GM12878 (cell line): ENCODE data around the gene SLC24A4. TPM values are rescaled to one million over a fixed set of nuclear protein-coding genes. Genes with fewer than 3 reads are reported as not detected.

Experiments
- ATAC-seq: fragments of 200-7000 bp; cut with Tn5 transposase; 3 replicates; pipeline ENCODE4 v1.9.1; 2020; ENCODE audit warnings: mild to moderate bottlenecking, moderate library complexity
- BruUV-seq: library from RNA; stranded (reverse); fragments of 400-500 nt; replicated peaks from 2 replicates; lab custom pipeline; 2021; lab: Mats Ljungman, UMichigan
- CTCF ChIA-PET: fragments of 300-600 bp; sonication (Branson Sonifier 250); formaldehyde crosslinking; extraction: SDS; loops from one replicate; lab custom pipeline; 2021; ENCODE audit warnings: inconsistent platforms; lab: Yijun Ruan, JAX
- POLR2A ChIA-PET: fragments of 350-600 bp; formaldehyde crosslinking; extraction: SDS; loops from one replicate; lab custom pipeline; 2021; ENCODE audit warnings: inconsistent platforms; lab: Charles Lee
- RAD21 ChIA-PET: fragments of 300-600 bp; sonication (Branson Sonifier 250); formaldehyde crosslinking; loops from one replicate; lab custom pipeline; 2023; ENCODE audit warnings: antibody characterized with exemption; ENCODE audit not compliant: unreplicated experiment; lab: Charles Lee
- SMC1A ChIA-PET: fragments of 300-600 bp; sonication (Branson Sonifier 250); formaldehyde crosslinking; loops from one replicate; lab custom pipeline; 2023; ENCODE audit not compliant: unreplicated experiment, uncharacterized antibody; lab: Charles Lee
- DNase-seq: peaks from one replicate; pipeline ENCODE4 v3.0.0-alpha.2; 2011; ENCODE audit warnings: low read depth, low spot score
- FAIRE-seq: peaks from 3 replicates; lab custom pipeline; 2011; peaks lifted over from hg19 to GRCh38; lab: Jason Lieb, UNC
- H2AFZ ChIP-seq: 2 replicates; pipeline ENCODE4 v1.6.0; 2011; ENCODE audit warnings: low read depth, low read length, control low read depth; ENCODE audit not compliant: control insufficient read depth
- H3K27ac ChIP-seq: 2 replicates; pipeline ENCODE4 v1.5.1; 2011; ENCODE audit warnings: control low read depth; ENCODE audit not compliant: control insufficient read depth, insufficient read depth
- H3K27me3 ChIP-seq, 2 experiments: replicated peaks in 1 of 2; 2 replicates each; pipeline versions ENCODE4 v1.6.0 to v1.6.1; 2011; ENCODE audit warnings: low read length in 1 of 2; ENCODE audit not compliant: control insufficient read depth in 2 of 2, insufficient read depth in 2 of 2
- H3K36me3 ChIP-seq, 2 experiments: 2 replicates each; pipeline ENCODE4 v1.5.1; 2011; ENCODE audit warnings: low read length in 1 of 2; ENCODE audit not compliant: control insufficient read depth in 2 of 2, insufficient read depth in 2 of 2
- H3K4me1 ChIP-seq: 2 replicates; pipeline ENCODE4 v1.6.1; 2011; ENCODE audit warnings: mild to moderate bottlenecking, low read length, moderate library complexity, mixed read lengths; ENCODE audit not compliant: control insufficient read depth, insufficient read depth
- H3K4me2 ChIP-seq: 2 replicates; pipeline ENCODE4 v1.6.0; 2011; ENCODE audit warnings: control low read depth; ENCODE audit not compliant: control insufficient read depth, insufficient read depth
- H3K4me3 ChIP-seq: fragments of 200-600 bp; sonication (generic); 2 replicates; pipeline ENCODE4 v1.5.1; 2016
- H3K79me2 ChIP-seq: 2 replicates; pipeline ENCODE4 v1.6.0; 2011; ENCODE audit warnings: low read length; ENCODE audit not compliant: control insufficient read depth, insufficient read depth
- H3K9ac ChIP-seq: 2 replicates; pipeline ENCODE4 v1.8.0; 2011; ENCODE audit warnings: low read length, control low read depth, mixed read lengths; ENCODE audit not compliant: control insufficient read depth, insufficient read depth
- H3K9me3 ChIP-seq: replicated peaks from 3 replicates; pipeline ENCODE4 v1.5.1; 2011; ENCODE audit warnings: mild to moderate bottlenecking, low read length; ENCODE audit not compliant: control insufficient read depth, insufficient read depth
- H4K20me1 ChIP-seq: 2 replicates; pipeline ENCODE4 v1.6.0; 2011; ENCODE audit not compliant: control insufficient read depth, insufficient read depth
- CEBPB ChIP-seq, 2 experiments: fragments of 150-350 bp in 1 of 2; IDR thresholded peaks; 2 replicates each; pipeline ENCODE4 v1.6.1; 2012 to 2014; ENCODE audit warnings: low read depth in 2 of 2, low read length in 2 of 2, borderline replicate concordance in 1 of 2, inconsistent platforms in 1 of 2
- CHD1 ChIP-seq: IDR thresholded peaks from 2 replicates; pipeline ENCODE4 v1.6.1; 2012; ENCODE audit warnings: low read depth, low read length, improper control_type of control experiment
- HCFC1 ChIP-seq: fragments of 150-350 bp; IDR thresholded peaks from 2 replicates; pipeline ENCODE4 v1.6.1; 2014; ENCODE audit warnings: low read length
- HDAC6 ChIP-seq: fragments of 200-600 bp; sonication (generic); IDR thresholded peaks from one replicate; pipeline ENCODE4 v1.8.0; 2017; ENCODE audit warnings: antibody characterized with exemption; ENCODE audit not compliant: unreplicated experiment
- NR2F1 ChIP-seq: fragments of 450-650 bp; conservative IDR thresholded peaks from 2 replicates; pipeline ENCODE4 v1.6.1; 2017; ENCODE audit warnings: mild to moderate bottlenecking
- PKNOX1 ChIP-seq: fragments of 450-650 bp; IDR thresholded peaks from 2 replicates; pipeline ENCODE4 v1.6.1; 2016; ENCODE audit warnings: mild to moderate bottlenecking
- POU2F2 ChIP-seq: IDR thresholded peaks from 3 replicates; pipeline ENCODE4 v1.6.1; 2011; ENCODE audit warnings: low read depth, mild to moderate bottlenecking, low read length, borderline replicate concordance
- RUNX3 ChIP-seq: IDR thresholded peaks from 2 replicates; pipeline ENCODE4 v1.6.1; 2012; ENCODE audit warnings: low read length, inconsistent platforms
- SMC3 ChIP-seq: IDR thresholded peaks from 2 replicates; pipeline ENCODE4 v1.6.1; 2011; ENCODE audit warnings: low read length, improper control_type of control experiment, borderline replicate concordance
- STAT1 ChIP-seq: fragments of 450-650 bp; conservative IDR thresholded peaks from 2 replicates; pipeline ENCODE4 v1.6.1; 2014; ENCODE audit warnings: antibody characterized with exemption, mild to moderate bottlenecking
- TARDBP ChIP-seq: IDR thresholded peaks from 2 replicates; pipeline ENCODE4 v1.6.1; 2016; ENCODE audit warnings: borderline replicate concordance
- TCF7 ChIP-seq: IDR thresholded peaks from 2 replicates; pipeline ENCODE4 v1.6.1; 2014; ENCODE audit warnings: antibody characterized with exemption, borderline replicate concordance
- ZBED1 ChIP-seq: IDR thresholded peaks from 2 replicates; pipeline ENCODE4 v1.6.1; 2016; ENCODE audit warnings: borderline replicate concordance
- ZNF217 ChIP-seq: fragments of 450-650 bp; IDR thresholded peaks from 2 replicates; pipeline ENCODE4 v1.6.1; 2017; ENCODE audit warnings: antibody characterized with exemption, mild to moderate bottlenecking
- ZNF384 ChIP-seq: IDR thresholded peaks from 2 replicates; pipeline ENCODE4 v1.6.1; 2012; ENCODE audit warnings: low read depth, mild to moderate bottlenecking, low read length, improper control_type of control experiment, borderline replicate concordance
- ZNF622 ChIP-seq: fragments of 450-650 bp; IDR thresholded peaks from 2 replicates; pipeline ENCODE4 v1.6.1; 2017; ENCODE audit warnings: mild to moderate bottlenecking, inconsistent platforms
- WGBS: methylation state at CpG from one replicate; pipeline ENCODE4 v1.1.6; 2016; ENCODE audit warnings: low lambda C conversion rate; ENCODE audit not compliant: insufficient replicate concordance, insufficient coverage; ENCODE audit errors: missing lambda C conversion rate; 5-methylcytosine and 5-hydroxymethylcytosine counted together
- in situ Hi-C: fragments of 300-500 bp; cut with MboI; formaldehyde crosslinking; loops from 9 replicates; pipeline ENCODE4 v1.14.3; 2018; ENCODE audit warnings: mixed read lengths
- intact Hi-C: fragments of 100-400 bp; cut with micrococcal nuclease; formaldehyde crosslinking; loops from one replicate; pipeline ENCODE4 v1.14.2; 2022; ENCODE audit not compliant: unreplicated experiment
- polyA plus RNA-seq, 11 experiments: library from polyadenylated mRNA; depleted of rRNA in 4 of 11; unstranded in 6 of 11; stranded (reverse) in 5 of 11; fragments of >200 nt; fragmentation: Nextera tagmentation in 4 of 11; fragmentation: Illumina TruSeq in 1 of 11; extraction: Ambion mirVana in 4 of 11; extraction: Trizol in 1 of 11; gene quantifications; 1 replicate in 1 of 11; 2 replicates in 10 of 11; pipeline versions ENCODE4 v1.2.1 to v1.2.3, GENCODE V29; 2011 to 2016; ENCODE audit warnings: inconsistent platforms in 2 of 11, missing spikeins in 2 of 11, low read depth in 1 of 11
- total RNA-seq, 4 experiments: library from RNA; depleted of rRNA in 3 of 4; stranded (reverse); fragments of >200 nt in 3 of 4; fragmentation: Illumina TruSeq in 1 of 4; extraction: Trizol in 1 of 4; gene quantifications; 2 replicates each; pipeline versions ENCODE4 v1.2.1 to v1.2.3, GENCODE V29; 2013 to 2021
- TF ChIP-seq, protein P1 (sequence below): fragments of 450-650 bp; IDR thresholded peaks from 2 replicates; pipeline ENCODE4 v1.6.1; 2014; ENCODE audit warnings: mild to moderate bottlenecking
- TF ChIP-seq, protein P2 (sequence below): fragments of 150-350 bp; IDR thresholded peaks from 2 replicates; pipeline ENCODE4 v1.6.1; 2014; ENCODE audit warnings: mild to moderate bottlenecking, low read depth, low read length
- TF ChIP-seq, protein P3 (sequence below): IDR thresholded peaks from 2 replicates; pipeline ENCODE4 v1.6.1; 2011; ENCODE audit warnings: borderline replicate concordance, low read depth, mild to moderate bottlenecking, moderate library complexity, low read length; ENCODE audit not compliant: insufficient read depth, poor library complexity, severe bottlenecking

SLC24A4 gene
- total and polyA plus RNA-seq, 10 of the 15 experiments (the other 5 are each of a cell fraction or from before 2014, with no cell fraction given) = under 0.01 to 0.46 (median 0.04) TPM; not detected in 5

DNA sequence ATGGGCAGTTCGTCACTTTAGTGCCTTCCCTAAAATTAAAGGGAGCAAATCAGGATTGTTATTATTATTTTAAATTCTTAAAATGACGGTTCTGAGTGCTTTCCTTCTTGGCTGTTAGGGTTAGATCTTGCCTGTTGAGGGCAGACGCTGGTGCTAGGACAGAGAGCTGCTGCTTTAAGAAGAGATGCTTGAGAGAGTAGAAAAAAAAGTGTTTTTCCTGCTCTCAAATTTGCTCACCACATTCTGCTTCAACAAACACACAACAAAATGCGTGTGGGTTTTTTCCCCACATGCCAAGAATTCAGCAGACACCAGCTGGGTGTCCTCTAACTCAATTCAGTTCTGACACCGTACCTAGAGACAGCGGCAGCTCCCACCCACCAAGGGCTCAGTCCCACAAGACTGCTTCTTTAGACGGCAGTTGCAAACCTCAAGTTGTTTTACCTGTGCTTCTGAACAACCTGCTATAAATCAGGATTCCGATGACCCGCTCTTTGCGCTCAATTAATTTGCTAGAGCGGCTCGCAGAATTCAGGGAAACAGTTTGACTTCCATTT is 114.8 kb downstream of the SLC24A4 start:
- Histone ChIP-seq H3K9me3 (no peaks in the 10 kb centered on the region), H3K36me3 (no peaks in the 10 kb centered on the region), H3K4me2 (no peak overlapping the region), H3K27me3 (no peaks in the 10 kb centered on the region), H3K4me1 (peaks cover 15% of the 10 kb centered on the region), H3K4me3 (no peak overlapping the region), H3K79me2 (no peaks in the 10 kb centered on the region), H2AFZ (no peak overlapping the region), H4K20me1 (no peaks in the 10 kb centered on the region), H3K9ac (no peak overlapping the region), H3K27ac (no peak overlapping the region)
- ATAC-seq (peak; percentile 62), FAIRE-seq (peak; percentile 38), DNase-seq (peak; percentile 45)
- SMC1A ChIA-PET = interaction anchor here (1.1 kb wide), 2 partner anchors 147 to 312 kb away, joined by 3 read pairs; no protein-coding TSS in a partner anchor
- in situ Hi-C loops = no loop called here
- CTCF ChIA-PET = no interaction called here
- RAD21 ChIA-PET = interaction anchor here (0.5 to 1.2 kb wide), 3 partner anchors 23 to 179 kb away, joined by 3 to 4 read pairs (median 3); no protein-coding TSS in a partner anchor
- 41% methylated on average over 12 of the region's 12 CpGs for WGBS
- POLR2A ChIA-PET = no interaction called here
- intact Hi-C loops = no loop called here
- BruUV-seq = no TSS peak
- no peak for TF ChIP-seq ZNF384
- TF ChIP-seq CEBPB (IDR thresholded peaks at IDR 0.05; ENCODE audit: borderline replicate concordance in 1 of 2, low read depth in 2 of 2, low read length in 2 of 2) = no peak
- TF ChIP-seq ZNF217 = no peak
- TF ChIP-seq ZBED1 = no peak
- no peak for TF ChIP-seq NR2F1
- TF ChIP-seq, protein P1, sequence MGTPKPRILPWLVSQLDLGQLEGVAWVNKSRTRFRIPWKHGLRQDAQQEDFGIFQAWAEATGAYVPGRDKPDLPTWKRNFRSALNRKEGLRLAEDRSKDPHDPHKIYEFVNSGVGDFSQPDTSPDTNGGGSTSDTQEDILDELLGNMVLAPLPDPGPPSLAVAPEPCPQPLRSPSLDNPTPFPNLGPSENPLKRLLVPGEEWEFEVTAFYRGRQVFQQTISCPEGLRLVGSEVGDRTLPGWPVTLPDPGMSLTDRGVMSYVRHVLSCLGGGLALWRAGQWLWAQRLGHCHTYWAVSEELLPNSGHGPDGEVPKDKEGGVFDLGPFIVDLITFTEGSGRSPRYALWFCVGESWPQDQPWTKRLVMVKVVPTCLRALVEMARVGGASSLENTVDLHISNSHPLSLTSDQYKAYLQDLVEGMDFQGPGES = no peak
- TF ChIP-seq PKNOX1 = peak; percentile 25; the same call in 1 of the 2 replicates
- TF ChIP-seq HDAC6 = no peak
- no peak for TF ChIP-seq SMC3
- no peak for TF ChIP-seq CHD1
- no peak; the same call in 1 of the 2 replicates for TF ChIP-seq RUNX3
- TF ChIP-seq TARDBP = no peak
- no peak for TF ChIP-seq ZNF622
- no peak for TF ChIP-seq POU2F2
- TF ChIP-seq, protein P2, sequence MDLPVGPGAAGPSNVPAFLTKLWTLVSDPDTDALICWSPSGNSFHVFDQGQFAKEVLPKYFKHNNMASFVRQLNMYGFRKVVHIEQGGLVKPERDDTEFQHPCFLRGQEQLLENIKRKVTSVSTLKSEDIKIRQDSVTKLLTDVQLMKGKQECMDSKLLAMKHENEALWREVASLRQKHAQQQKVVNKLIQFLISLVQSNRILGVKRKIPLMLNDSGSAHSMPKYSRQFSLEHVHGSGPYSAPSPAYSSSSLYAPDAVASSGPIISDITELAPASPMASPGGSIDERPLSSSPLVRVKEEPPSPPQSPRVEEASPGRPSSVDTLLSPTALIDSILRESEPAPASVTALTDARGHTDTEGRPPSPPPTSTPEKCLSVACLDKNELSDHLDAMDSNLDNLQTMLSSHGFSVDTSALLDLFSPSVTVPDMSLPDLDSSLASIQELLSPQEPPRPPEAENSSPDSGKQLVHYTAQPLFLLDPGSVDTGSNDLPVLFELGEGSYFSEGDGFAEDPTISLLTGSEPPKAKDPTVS = no peak
- TF ChIP-seq HCFC1 = no peak
- TF ChIP-seq, protein P3, sequence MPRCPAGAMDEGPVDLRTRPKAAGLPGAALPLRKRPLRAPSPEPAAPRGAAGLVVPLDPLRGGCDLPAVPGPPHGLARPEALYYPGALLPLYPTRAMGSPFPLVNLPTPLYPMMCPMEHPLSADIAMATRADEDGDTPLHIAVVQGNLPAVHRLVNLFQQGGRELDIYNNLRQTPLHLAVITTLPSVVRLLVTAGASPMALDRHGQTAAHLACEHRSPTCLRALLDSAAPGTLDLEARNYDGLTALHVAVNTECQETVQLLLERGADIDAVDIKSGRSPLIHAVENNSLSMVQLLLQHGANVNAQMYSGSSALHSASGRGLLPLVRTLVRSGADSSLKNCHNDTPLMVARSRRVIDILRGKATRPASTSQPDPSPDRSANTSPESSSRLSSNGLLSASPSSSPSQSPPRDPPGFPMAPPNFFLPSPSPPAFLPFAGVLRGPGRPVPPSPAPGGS = no peak
- no peak for TF ChIP-seq TCF7
- no peak for TF ChIP-seq STAT1
